Keratinocyte (primary cell): ENCODE data around the gene MIB1. TPM values are rescaled to one million over a fixed set of nuclear protein-coding genes. Genes with fewer than 3 reads are reported as not detected.

Experiments
- DNase-seq: peaks from one replicate; pipeline ENCODE4 v3.0.0-alpha.2; 2011; ENCODE audit warnings: low read depth, missing footprints, low spot score
- FAIRE-seq: peaks from 2 replicates; lab custom pipeline; 2011; peaks lifted over from hg19 to GRCh38; lab: Jason Lieb, UNC
- H2AFZ ChIP-seq: 2 replicates; pipeline ENCODE4 v1.6.0; 2012; ENCODE audit warnings: low read length, control low read depth, inconsistent platforms; ENCODE audit not compliant: control insufficient read depth
- H3K27ac ChIP-seq: 2 replicates; pipeline ENCODE4 v1.5.1; 2011; ENCODE audit warnings: low read length; ENCODE audit not compliant: control insufficient read depth, insufficient read depth
- H3K27me3 ChIP-seq: 3 replicates; pipeline ENCODE4 v1.6.0; 2011; ENCODE audit warnings: low read length; ENCODE audit not compliant: control insufficient read depth, insufficient read depth; ENCODE audit errors: extremely low read depth
- H3K36me3 ChIP-seq, 2 experiments: 2 replicates in 1 of 2; 3 replicates in 1 of 2; pipeline ENCODE4 v1.5.1; 2011; ENCODE audit warnings: low read length in 2 of 2, mild to moderate bottlenecking in 1 of 2; ENCODE audit not compliant: control insufficient read depth in 2 of 2, insufficient read depth in 2 of 2; ENCODE audit errors: extremely low read depth in 1 of 2
- H3K4me1 ChIP-seq: 3 replicates; pipeline ENCODE4 v1.5.1; 2011; ENCODE audit warnings: low read length; ENCODE audit not compliant: control insufficient read depth, insufficient read depth; ENCODE audit errors: extremely low read depth
- H3K4me2 ChIP-seq: 3 replicates; pipeline ENCODE4 v1.6.0; 2011; ENCODE audit warnings: low read depth, low read length; ENCODE audit not compliant: control insufficient read depth, insufficient read depth; ENCODE audit errors: extremely low read depth
- H3K4me3 ChIP-seq, 3 experiments: fragments of 200-600 bp in 1 of 3; sonication (generic) in 1 of 3; 2 replicates in 2 of 3; 3 replicates in 1 of 3; pipeline ENCODE4 v1.5.1; 2011 to 2016; ENCODE audit warnings: low read length in 3 of 3, mild to moderate bottlenecking in 3 of 3, control low read depth in 2 of 3, inconsistent platforms in 1 of 3, low read depth in 1 of 3, mixed read lengths in 1 of 3, mixed run types in 1 of 3, moderate library complexity in 1 of 3; ENCODE audit not compliant: control insufficient read depth in 2 of 3, insufficient read depth in 2 of 3; ENCODE audit errors: extremely low read depth in 1 of 3
- H3K79me2 ChIP-seq: 2 replicates; pipeline ENCODE4 v1.6.0; 2012; ENCODE audit warnings: low read length; ENCODE audit not compliant: control insufficient read depth, insufficient read depth
- H3K9ac ChIP-seq: 3 replicates; pipeline ENCODE4 v1.6.0; 2011; ENCODE audit warnings: low read length; ENCODE audit not compliant: control insufficient read depth, insufficient read depth; ENCODE audit errors: extremely low read depth
- H3K9me1 ChIP-seq: 3 replicates; pipeline ENCODE4 v1.6.0; 2011; ENCODE audit warnings: low read length; ENCODE audit not compliant: control insufficient read depth, insufficient read depth; ENCODE audit errors: extremely low read depth
- H3K9me3 ChIP-seq: 2 replicates; pipeline ENCODE4 v1.5.1; 2012; ENCODE audit warnings: low read depth, low read length; ENCODE audit not compliant: control insufficient read depth
- H4K20me1 ChIP-seq: 3 replicates; pipeline ENCODE4 v1.6.0; 2011; ENCODE audit warnings: low read length; ENCODE audit not compliant: control insufficient read depth, insufficient read depth; ENCODE audit errors: extremely low read depth
- EZH2 ChIP-seq: IDR thresholded peaks from one replicate; pipeline ENCODE4 v1.6.1; 2012; ENCODE audit warnings: inconsistent platforms, mild to moderate bottlenecking, low read length, moderate library complexity
- dilution Hi-C: fragments of 300-500 bp; cut with MboI; formaldehyde crosslinking; loops from one replicate; pipeline ENCODE4 v1.7.0; 2020; ENCODE audit warnings: low sequenced_read_pairs; ENCODE audit not compliant: extremely low pct_ligation_motif_present
- polyA plus RNA-seq, 5 experiments: library from polyadenylated mRNA; depleted of rRNA in 3 of 5; stranded (reverse) in 3 of 5; stranded (forward) in 1 of 5; unstranded in 1 of 5; fragments of >200 nt; gene quantifications; 1 replicate in 1 of 5; 2 replicates in 3 of 5; 3 replicates in 1 of 5; pipeline versions ENCODE4 v1.2.1 to v1.2.3, GENCODE V29; 2011 to 2012; ENCODE audit warnings: missing spikeins in 2 of 5, low read depth in 1 of 5, low replicate concordance in 1 of 5
- TF ChIP-seq, protein P1 (sequence below), 3 experiments: IDR thresholded peaks in 1 of 3; conservative IDR thresholded peaks in 1 of 3; optimal IDR thresholded peaks in 1 of 3; 2 replicates in 2 of 3; 3 replicates in 1 of 3; pipeline versions ENCODE3 to v1.5.1; 2011; ENCODE audit warnings: low read length in 3 of 3, mild to moderate bottlenecking in 3 of 3, moderate library complexity in 2 of 3, control low read depth in 1 of 3, inconsistent platforms in 1 of 3; ENCODE audit not compliant: insufficient read depth in 2 of 3; ENCODE audit errors: extremely low read depth in 1 of 3

Gene MIB1
- polyA plus RNA-seq, 1 donor (not counting 4 experiments of a cell fraction or from before 2014, with no cell fraction given), result 24.8 TPM

DNA sequence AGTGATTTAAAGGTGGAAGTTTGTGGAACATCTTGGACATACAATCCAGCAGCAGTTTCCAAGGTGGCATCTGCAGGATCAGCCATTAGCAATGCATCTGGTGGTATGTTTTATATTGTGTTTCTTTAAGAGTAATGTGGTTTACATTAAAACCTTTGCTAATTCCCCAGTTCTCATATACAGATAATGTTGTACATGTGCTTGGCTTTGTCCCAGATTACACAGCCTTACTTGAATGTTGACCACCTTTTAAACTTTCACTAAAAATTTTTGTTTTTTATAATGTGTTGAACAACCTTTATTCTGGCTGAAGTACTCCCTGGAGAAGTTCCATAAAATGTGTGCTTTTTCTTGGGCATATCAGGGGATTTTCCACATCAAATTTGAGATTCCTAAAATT lies 57.5 kb downstream of the MIB1 start:
- no peaks in the 10 kb centered on the region for H4K20me1 ChIP-seq
- H3K36me3 ChIP-seq, result peaks cover 0 to 4% of the 10 kb centered on the region in 2 experiments
- no peaks in the 10 kb centered on the region for H3K79me2 ChIP-seq
- H2AFZ ChIP-seq, result no peak overlapping the region
- FAIRE-seq (no peak), DNase-seq (no peak)
- H3K27me3 ChIP-seq, result no peaks in the 10 kb centered on the region
- no peak overlapping the region for H3K9ac ChIP-seq
- no peaks in the 10 kb centered on the region for H3K9me1 ChIP-seq
- dilution Hi-C loops, result no loop called here
- no peak for TF ChIP-seq EZH2
- TF ChIP-seq, protein P1, sequence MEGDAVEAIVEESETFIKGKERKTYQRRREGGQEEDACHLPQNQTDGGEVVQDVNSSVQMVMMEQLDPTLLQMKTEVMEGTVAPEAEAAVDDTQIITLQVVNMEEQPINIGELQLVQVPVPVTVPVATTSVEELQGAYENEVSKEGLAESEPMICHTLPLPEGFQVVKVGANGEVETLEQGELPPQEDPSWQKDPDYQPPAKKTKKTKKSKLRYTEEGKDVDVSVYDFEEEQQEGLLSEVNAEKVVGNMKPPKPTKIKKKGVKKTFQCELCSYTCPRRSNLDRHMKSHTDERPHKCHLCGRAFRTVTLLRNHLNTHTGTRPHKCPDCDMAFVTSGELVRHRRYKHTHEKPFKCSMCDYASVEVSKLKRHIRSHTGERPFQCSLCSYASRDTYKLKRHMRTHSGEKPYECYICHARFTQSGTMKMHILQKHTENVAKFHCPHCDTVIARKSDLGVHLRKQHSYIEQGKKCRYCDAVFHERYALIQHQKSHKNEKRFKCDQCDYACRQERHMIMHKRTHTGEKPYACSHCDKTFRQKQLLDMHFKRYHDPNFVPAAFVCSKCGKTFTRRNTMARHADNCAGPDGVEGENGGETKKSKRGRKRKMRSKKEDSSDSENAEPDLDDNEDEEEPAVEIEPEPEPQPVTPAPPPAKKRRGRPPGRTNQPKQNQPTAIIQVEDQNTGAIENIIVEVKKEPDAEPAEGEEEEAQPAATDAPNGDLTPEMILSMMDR (optimal IDR thresholded peaks at IDR 0.05 in 1 of 3, IDR thresholded peaks at IDR 0.05 in 1 of 3, conservative IDR thresholded peaks at IDR 0.05 in 1 of 3; ENCODE audit: extremely low read depth in 1 of 3, insufficient read depth in 2 of 3, low read length in 3 of 3), result no peak
- H3K4me2 ChIP-seq, result no peak overlapping the region
- no peak overlapping the region for H3K27ac ChIP-seq
- no peaks in the 10 kb centered on the region for H3K4me1 ChIP-seq
- H3K9me3 ChIP-seq, result no peaks in the 10 kb centered on the region
- H3K4me3 ChIP-seq, result no peak overlapping the region

DNA sequence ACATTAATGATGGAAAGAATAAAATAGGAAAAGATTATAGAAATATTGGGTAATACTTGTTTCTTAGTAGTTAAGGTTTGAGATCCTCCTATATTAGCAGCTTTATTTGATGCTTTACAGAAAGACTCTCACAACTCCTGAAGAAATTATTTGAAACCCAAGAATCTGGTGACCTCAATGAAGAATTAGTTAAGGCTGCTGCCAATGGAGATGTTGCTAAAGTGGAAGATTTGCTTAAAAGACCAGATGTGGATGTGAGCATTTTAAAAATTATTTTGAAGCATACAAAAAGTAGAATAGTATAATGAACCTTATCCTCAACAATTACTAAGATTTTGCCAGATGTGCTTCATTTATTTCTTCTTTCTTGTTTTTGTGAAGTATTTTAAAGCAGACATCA lies 59.1 kb downstream of the MIB1 start:
- Histone ChIP-seq H2AFZ (no peak overlapping the region), H3K4me3 (no peak overlapping the region), H3K36me3 (peaks cover 0 to 4% of the 10 kb centered on the region in 2 experiments), H3K79me2 (no peaks in the 10 kb centered on the region), H3K4me2 (no peak overlapping the region), H4K20me1 (no peaks in the 10 kb centered on the region), H3K27ac (no peak overlapping the region), H3K4me1 (peaks cover 3% of the 10 kb centered on the region), H3K9ac (no peak overlapping the region), H3K9me3 (no peaks in the 10 kb centered on the region), H3K27me3 (no peaks in the 10 kb centered on the region), H3K9me1 (no peaks in the 10 kb centered on the region)
- DNase-seq (no peak), FAIRE-seq (no peak)
- TF ChIP-seq, protein P1 (optimal IDR thresholded peaks at IDR 0.05 in 1 of 3, IDR thresholded peaks at IDR 0.05 in 1 of 3, conservative IDR thresholded peaks at IDR 0.05 in 1 of 3; ENCODE audit: extremely low read depth in 1 of 3, insufficient read depth in 2 of 3, low read length in 3 of 3), result no peak
- no peak for TF ChIP-seq EZH2
- dilution Hi-C loops, result no loop called here
